HUES6 (cell line): ENCODE data around the gene IRF4.

Source experiments
- H3K27ac ChIP-seq: 2 replicates; pipeline ENCODE4 v1.7.0; 2013; ENCODE audit warnings: low read depth, mild to moderate bottlenecking, low read length, inconsistent platforms
- H3K27me3 ChIP-seq: 2 replicates; pipeline ENCODE4 v1.6.1; 2013; ENCODE audit warnings: low read length; ENCODE audit not compliant: control insufficient read depth, insufficient read depth
- H3K36me3 ChIP-seq: 2 replicates; pipeline ENCODE4 v1.6.1; 2013; ENCODE audit warnings: low read length; ENCODE audit not compliant: control insufficient read depth, insufficient read depth
- H3K4me1 ChIP-seq: 2 replicates; pipeline ENCODE4 v1.6.1; 2013; ENCODE audit warnings: low read length; ENCODE audit not compliant: control insufficient read depth, insufficient read depth
- H3K4me3 ChIP-seq: 2 replicates; pipeline ENCODE4 v1.5.1; 2013; ENCODE audit warnings: low read depth, low read length
- H3K9ac ChIP-seq: one replicate; pipeline ENCODE4 v1.6.1; 2013; ENCODE audit warnings: mild to moderate bottlenecking, low read length
- H3K9me3 ChIP-seq: 2 replicates; pipeline ENCODE4 v1.6.1; 2013; ENCODE audit warnings: low read depth, low read length; ENCODE audit not compliant: control insufficient read depth, insufficient read depth

Gene IRF4

DNA sequence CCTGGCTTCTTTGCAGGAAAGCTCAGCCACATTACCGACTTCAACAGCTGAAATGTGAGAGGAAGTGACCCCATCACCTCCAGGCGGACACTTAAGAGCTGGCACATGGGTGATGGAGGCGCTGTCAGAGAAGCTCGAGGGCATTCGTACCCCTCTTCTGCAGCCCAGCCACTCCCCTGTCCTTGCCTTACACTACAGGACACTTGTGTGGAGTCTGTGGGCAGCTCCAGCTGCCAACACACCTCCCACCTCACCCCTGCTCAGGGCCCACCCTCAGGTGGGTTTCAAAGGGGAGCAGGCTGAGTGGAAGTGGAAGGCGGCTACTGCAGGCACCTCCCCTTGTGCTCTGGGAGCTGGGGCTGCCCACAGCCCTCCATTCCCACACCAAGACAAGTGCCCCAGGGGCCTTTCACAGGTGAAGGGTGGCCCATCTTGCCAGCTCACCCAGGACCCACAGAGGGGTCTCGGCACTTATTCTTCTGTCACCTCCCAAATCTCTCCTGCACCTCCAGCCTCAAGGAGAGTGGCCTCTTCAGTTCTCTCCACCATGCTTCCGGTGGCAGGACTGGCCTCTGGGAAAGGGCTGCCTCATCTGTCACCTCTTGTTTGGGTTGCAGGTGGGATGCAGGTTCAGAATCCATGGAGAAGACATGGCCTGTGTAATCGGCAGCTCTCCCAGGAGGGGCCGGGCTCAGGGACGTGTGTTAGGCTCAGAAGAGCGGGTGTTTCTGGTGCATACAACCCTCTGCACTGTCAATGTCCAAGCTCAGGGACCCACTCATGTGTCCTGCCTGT is 49.8 kb downstream of the IRF4 start:
- no peaks in the 10 kb centered on the region for H3K36me3 ChIP-seq
- no peak overlapping the region for H3K4me3 ChIP-seq
- H3K27ac ChIP-seq, result no peak overlapping the region
- no peak overlapping the region for H3K9ac ChIP-seq
- peaks cover 6% of the 10 kb centered on the region; the same call in 1 of the 2 replicates for H3K27me3 ChIP-seq
- no peaks in the 10 kb centered on the region; the same call in 1 of the 2 replicates for H3K4me1 ChIP-seq
- no peaks in the 10 kb centered on the region for H3K9me3 ChIP-seq

- H3K4me1 ChIP-seq, result no peaks in the 10 kb centered on the region; the same call in 1 of the 2 replicates
- H3K27me3 ChIP-seq, result peaks cover 6% of the 10 kb centered on the region; the same call in 1 of the 2 replicates
- peaks cover 5% of the 10 kb centered on the region; the same call in 1 of the 2 replicates for H3K9me3 ChIP-seq
- no peaks in the 10 kb centered on the region for H3K36me3 ChIP-seq
- H3K4me3 ChIP-seq, result no peak overlapping the region
- H3K9ac ChIP-seq, result no peak overlapping the region
- H3K27ac ChIP-seq, result no peak overlapping the region
These were observed 52.1 kb downstream of the IRF4 start for GRCh38 chr6:443621-444159.

DNA sequence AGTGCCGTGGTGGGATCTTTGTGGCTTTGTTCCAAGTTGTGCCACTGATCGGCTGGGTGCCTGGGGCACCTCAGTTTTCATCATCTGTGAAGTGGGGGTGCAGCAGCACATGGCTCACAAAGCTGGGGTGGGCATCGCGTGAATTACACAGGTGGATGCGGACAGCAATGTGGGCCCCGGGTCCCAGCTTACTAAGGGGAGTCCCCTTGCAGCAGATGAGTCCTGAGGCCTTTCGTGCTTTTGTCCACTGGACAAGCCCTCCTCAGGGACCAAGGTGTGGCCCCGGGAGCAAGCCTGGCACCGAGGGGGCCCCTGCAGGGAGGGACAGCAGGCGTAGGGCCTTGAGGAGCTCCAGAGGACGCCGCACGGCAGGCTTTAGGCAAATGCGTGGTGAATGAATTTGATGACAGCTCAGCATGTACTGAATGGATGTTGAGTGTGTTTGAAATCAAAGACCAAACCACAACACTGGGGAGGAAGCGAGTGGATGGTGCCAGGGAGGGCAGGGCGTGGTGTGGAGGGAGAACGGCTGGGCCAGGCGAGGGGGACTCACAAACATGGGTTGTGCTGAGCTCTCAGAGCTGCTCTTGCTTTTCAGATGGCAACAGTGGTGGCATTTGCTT is 53.2 kb downstream of the IRF4 start:
- Histone ChIP-seq H3K4me1 (no peaks in the 10 kb centered on the region; the same call in 1 of the 2 replicates), H3K36me3 (no peaks in the 10 kb centered on the region), H3K4me3 (no peak overlapping the region), H3K9me3 (peaks cover 16% of the 10 kb centered on the region; the same call in 1 of the 2 replicates), H3K27ac (no peak overlapping the region), H3K9ac (no peak overlapping the region), H3K27me3 (peaks cover 4% of the 10 kb centered on the region; the same call in 1 of the 2 replicates)

DNA sequence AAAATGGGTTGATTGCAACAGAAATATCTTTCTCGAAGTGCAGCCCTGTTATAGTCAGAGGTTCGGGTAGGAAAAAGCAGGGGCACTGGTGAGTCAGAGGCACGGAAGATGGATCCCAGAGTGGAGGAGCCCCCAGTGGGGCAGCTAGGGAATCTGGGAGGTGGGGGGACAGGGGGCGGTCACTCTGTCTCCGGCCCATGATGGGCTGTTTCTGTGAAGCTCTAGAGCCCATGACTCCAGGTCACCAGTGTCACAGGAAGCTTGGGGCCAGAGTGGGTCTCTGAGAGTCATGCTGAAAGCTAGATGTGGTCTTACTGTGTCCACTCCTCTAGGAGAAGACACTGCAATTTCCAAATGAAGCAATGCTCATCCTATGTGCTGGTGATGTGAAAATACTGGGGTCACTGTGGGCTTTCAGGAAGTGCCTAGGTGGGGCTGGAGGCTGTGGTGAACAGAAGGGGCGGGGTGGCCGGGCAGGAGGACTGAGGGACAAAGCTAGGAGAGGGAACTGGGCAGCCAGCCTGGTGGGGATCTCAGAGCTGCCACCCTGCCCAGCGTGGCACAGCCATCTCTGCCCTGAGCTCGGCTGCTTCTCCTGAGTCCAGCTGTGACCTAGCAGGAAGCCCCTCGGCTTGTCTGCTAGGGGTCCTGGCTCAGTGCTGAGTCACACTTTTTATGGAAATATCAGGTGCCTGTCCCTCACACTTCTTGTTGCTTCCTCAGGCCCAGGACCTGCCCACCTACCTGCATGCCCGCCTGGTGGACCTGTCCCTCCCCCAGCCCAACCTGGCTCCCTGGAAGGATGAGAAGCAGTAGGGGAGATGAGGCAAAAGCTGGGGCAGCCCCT is 54.2 kb downstream of the IRF4 start:
- H3K36me3 ChIP-seq, result no peaks in the 10 kb centered on the region
- H3K9ac ChIP-seq, result no peak overlapping the region
- no peaks in the 10 kb centered on the region; the same call in 1 of the 2 replicates for H3K4me1 ChIP-seq
- H3K27me3 ChIP-seq, result no peaks in the 10 kb centered on the region
- no peak overlapping the region for H3K27ac ChIP-seq
- H3K4me3 ChIP-seq, result no peak overlapping the region
- H3K9me3 ChIP-seq, result peaks cover 24% of the 10 kb centered on the region

GRCh38 chr6:446418-447366 is 55.1 kb downstream of the IRF4 start:
- no peak overlapping the region for H3K27ac ChIP-seq
- H3K4me1 ChIP-seq, result no peaks in the 10 kb centered on the region; the same call in 1 of the 2 replicates
- H3K36me3 ChIP-seq, result no peaks in the 10 kb centered on the region
- no peak overlapping the region for H3K9ac ChIP-seq
- no peaks in the 10 kb centered on the region for H3K27me3 ChIP-seq
- H3K9me3 ChIP-seq, result peaks cover 24% of the 10 kb centered on the region
- H3K4me3 ChIP-seq, result no peak overlapping the region

DNA sequence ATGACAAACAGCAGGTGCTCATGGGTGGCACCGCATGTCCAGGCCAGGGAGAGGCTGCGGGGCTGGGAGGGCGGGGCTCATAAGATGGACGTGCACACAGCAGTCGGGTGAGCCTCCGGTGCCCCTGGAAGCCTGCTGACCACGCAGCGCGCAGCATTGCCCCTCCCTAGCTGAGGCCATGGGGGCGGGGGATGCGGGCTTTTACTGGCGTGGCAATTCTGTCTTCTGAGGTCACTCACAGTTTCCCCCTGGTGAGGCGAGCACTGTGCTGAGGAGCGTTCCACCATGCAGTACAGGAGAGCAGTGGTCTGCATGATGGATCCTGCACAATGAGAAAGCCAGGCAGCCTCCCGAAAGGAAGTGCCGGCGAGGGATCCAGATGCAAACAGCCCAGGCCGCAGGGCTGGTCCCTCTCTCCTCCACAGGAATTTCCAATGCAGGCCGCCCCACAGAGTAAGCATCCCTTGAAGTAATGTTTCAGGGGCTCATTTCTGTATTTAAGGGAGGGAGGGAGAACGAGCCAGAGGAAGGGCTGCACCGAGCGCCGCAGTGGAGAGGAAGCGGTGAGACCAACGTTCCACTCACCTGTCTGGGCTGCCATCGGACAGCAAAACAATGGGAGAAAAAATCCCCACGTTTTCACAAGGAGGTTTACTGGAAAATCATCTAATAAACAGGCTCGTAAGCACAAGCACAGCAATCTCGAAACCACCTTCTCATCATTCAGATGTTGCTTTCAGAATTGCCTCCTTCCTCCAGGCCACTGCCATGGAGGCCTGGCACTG is 56.0 kb downstream of the IRF4 start:
- H3K4me1 ChIP-seq, result no peaks in the 10 kb centered on the region; the same call in 1 of the 2 replicates
- no peak overlapping the region for H3K27ac ChIP-seq
- H3K9me3 ChIP-seq, result peaks cover 24% of the 10 kb centered on the region
- H3K9ac ChIP-seq, result no peak overlapping the region
- H3K27me3 ChIP-seq, result no peaks in the 10 kb centered on the region
- H3K36me3 ChIP-seq, result no peaks in the 10 kb centered on the region
- no peak overlapping the region for H3K4me3 ChIP-seq

- no peaks in the 10 kb centered on the region for H3K36me3 ChIP-seq
- no peak overlapping the region for H3K27ac ChIP-seq
- H3K27me3 ChIP-seq, result no peaks in the 10 kb centered on the region
- H3K4me3 ChIP-seq, result no peak overlapping the region
- H3K4me1 ChIP-seq, result no peaks in the 10 kb centered on the region; the same call in 1 of the 2 replicates
- H3K9ac ChIP-seq, result no peak overlapping the region
- peaks cover 24% of the 10 kb centered on the region for H3K9me3 ChIP-seq
These were observed 56.9 kb downstream of the IRF4 start for GRCh38 chr6:448296-449056.

DNA sequence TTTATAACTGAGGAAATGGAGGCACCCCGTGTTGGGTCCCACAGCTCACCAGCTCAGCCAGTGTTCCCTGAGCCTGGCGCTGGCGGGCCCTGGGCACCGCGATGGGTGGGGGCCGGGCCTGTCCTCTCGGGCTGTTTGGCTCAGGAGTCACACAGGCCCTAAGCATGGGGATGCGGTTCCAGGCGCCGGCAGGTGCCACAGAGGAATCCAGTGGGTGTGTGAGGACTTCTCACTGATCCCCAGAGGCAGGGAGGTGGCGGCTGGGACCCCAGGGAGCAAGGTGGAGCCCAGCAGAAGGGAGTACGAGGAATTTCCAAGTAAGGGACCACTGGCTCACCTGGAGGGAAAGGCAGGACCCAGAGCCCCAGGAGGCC is 57.5 kb downstream of the IRF4 start:
- no peaks in the 10 kb centered on the region; the same call in 1 of the 2 replicates for H3K4me1 ChIP-seq
- peaks cover 24% of the 10 kb centered on the region for H3K9me3 ChIP-seq
- H3K27me3 ChIP-seq, result no peaks in the 10 kb centered on the region
- no peaks in the 10 kb centered on the region for H3K36me3 ChIP-seq
- no peak overlapping the region for H3K9ac ChIP-seq
- H3K27ac ChIP-seq, result no peak overlapping the region
- H3K4me3 ChIP-seq, result no peak overlapping the region
